Testis (tissue), 2 donors: ENCODE results near the gene TBCA.

ENCODE experiments used
- POLR2A ChIP-seq: fragments of 450-650 bp; IDR thresholded peaks from one replicate; pipeline ENCODE4 v1.6.1; 2017; ENCODE audit warnings: antibody characterized with exemption, mild to moderate bottlenecking, moderate library complexity
- TF ChIP-seq, protein P1 (sequence below), 3 experiments: fragments of 450-650 bp in 2 of 3; fragments of 200-600 bp in 1 of 3; sonication (generic) in 1 of 3; IDR thresholded peaks; one replicate each; pipeline ENCODE4 v1.5.1; 2016 to 2019; ENCODE audit warnings: antibody characterized with exemption in 3 of 3, mild to moderate bottlenecking in 2 of 3, moderate library complexity in 1 of 3

DNA sequence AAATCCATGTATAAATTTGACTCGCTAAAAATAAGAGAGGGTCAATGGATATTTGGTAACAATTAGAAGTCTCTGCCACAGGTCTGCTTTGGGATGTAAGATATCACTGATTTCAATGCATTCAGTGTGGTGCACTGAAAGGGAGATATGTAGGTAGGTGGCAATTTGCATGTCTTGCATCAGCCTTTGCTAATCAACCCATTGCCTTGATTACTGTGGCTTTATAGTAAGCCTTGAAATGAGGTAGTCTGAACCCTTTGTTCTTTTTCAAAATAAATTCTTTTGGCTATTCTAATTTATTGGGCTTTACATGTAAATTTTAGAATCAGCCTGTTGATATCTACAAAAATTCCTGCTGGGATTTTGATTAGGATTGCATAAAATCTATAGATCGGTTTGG is 15.8 kb upstream of the TBCA start:
- TF ChIP-seq, protein P1, sequence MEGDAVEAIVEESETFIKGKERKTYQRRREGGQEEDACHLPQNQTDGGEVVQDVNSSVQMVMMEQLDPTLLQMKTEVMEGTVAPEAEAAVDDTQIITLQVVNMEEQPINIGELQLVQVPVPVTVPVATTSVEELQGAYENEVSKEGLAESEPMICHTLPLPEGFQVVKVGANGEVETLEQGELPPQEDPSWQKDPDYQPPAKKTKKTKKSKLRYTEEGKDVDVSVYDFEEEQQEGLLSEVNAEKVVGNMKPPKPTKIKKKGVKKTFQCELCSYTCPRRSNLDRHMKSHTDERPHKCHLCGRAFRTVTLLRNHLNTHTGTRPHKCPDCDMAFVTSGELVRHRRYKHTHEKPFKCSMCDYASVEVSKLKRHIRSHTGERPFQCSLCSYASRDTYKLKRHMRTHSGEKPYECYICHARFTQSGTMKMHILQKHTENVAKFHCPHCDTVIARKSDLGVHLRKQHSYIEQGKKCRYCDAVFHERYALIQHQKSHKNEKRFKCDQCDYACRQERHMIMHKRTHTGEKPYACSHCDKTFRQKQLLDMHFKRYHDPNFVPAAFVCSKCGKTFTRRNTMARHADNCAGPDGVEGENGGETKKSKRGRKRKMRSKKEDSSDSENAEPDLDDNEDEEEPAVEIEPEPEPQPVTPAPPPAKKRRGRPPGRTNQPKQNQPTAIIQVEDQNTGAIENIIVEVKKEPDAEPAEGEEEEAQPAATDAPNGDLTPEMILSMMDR (IDR thresholded peaks at IDR 0.05): no peak
- no peak for TF ChIP-seq POLR2A
